Measurements from ENCODE around the gene CHAF1B. TPM values are rescaled to one million over a fixed set of nuclear protein-coding genes. Genes with fewer than 3 reads are reported as not detected.

CHAF1B gene
- total and polyA plus RNA-seq, 2 donors (not counting 3 experiments of a cell fraction or from before 2014, with no cell fraction given), result 7.0 to 13.0 TPM

DNA sequence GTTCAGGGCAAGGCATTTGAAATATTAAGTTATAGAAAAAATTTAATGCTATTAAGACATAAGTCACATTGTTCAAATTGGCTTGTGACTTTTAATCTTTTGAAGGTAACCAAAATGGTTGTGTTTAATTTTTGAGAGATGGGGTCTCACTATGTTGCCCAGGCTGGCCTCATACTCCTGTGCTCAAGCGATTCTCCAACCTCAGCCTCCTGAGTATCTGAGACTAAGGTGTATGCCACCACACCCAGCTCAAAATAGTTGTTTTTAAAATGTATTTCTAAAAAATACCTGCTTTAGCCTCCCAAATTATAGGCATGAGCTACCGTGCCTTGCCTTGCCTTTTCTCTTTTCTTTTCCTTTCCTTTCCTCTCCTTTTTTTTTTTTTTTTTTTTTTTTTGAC, 26.0 kb upstream of the CHAF1B start:
- Histone ChIP-seq H3K27ac (ENCODE audit: insufficient read depth, low read depth, low read length) (no peak overlapping the region), H3K4me3 (replicated peaks in 1 of 3; ENCODE audit: insufficient read depth in 1 of 3, low read depth in 1 of 3, low read length in 3 of 3) (no peak overlapping the region), H3K4me2 (ENCODE audit: insufficient read depth, low read length) (no peak overlapping the region), H3K79me2 (ENCODE audit: control insufficient read depth, insufficient read depth, low read length) (no peaks in the 10 kb centered on the region), H3K9ac (replicated peaks; ENCODE audit: extremely low read depth, insufficient read depth, low read length) (no peak overlapping the region), H3K27me3 (ENCODE audit: control insufficient read depth in 2 of 2, insufficient read depth in 2 of 2, low read length in 2 of 2) (no peaks in the 10 kb centered on the region), H2AFZ (ENCODE audit: low read depth, low read length) (no peak overlapping the region), H3K36me3 (ENCODE audit: control insufficient read depth in 2 of 2, extremely low read depth in 1 of 2, insufficient read depth in 2 of 2, low read length in 2 of 2) (peaks cover 23 to 31% of the 10 kb centered on the region in 2 experiments), H3K4me1 (ENCODE audit: control insufficient read depth, extremely low read depth, insufficient read depth, low read length) (no peaks in the 10 kb centered on the region), H3K9me1 (replicated peaks; ENCODE audit: control insufficient read depth, extremely low read depth, insufficient read depth, low read length) (no peaks in the 10 kb centered on the region), H3K9me3 (replicated peaks; ENCODE audit: control insufficient read depth, insufficient read depth, low read length) (no peaks in the 10 kb centered on the region), H4K20me1 (replicated peaks; ENCODE audit: control insufficient read depth, extremely low read depth, insufficient read depth, low read length) (no peaks in the 10 kb centered on the region)
- ChIA-PET POLR2A (interaction anchor here (0.7 kb wide), 1 partner anchor 39 kb away, joined by 5 read pairs; the partner anchor contains the start of gene MORC3), CTCF (interaction anchor here (1.0 kb wide), 1 partner anchor 10 kb away, joined by 3 read pairs; no protein-coding TSS in a partner anchor)
- dilution Hi-C loops (cut with MboI; ENCODE audit: extremely low pct_ligation_motif_present, low sequenced_read_pairs), result no loop called here
- TF ChIP-seq FOS (IDR thresholded peaks at IDR 0.05; ENCODE audit: borderline replicate concordance, insufficient read depth, low read length), result no peak
- TF ChIP-seq, protein P1, sequence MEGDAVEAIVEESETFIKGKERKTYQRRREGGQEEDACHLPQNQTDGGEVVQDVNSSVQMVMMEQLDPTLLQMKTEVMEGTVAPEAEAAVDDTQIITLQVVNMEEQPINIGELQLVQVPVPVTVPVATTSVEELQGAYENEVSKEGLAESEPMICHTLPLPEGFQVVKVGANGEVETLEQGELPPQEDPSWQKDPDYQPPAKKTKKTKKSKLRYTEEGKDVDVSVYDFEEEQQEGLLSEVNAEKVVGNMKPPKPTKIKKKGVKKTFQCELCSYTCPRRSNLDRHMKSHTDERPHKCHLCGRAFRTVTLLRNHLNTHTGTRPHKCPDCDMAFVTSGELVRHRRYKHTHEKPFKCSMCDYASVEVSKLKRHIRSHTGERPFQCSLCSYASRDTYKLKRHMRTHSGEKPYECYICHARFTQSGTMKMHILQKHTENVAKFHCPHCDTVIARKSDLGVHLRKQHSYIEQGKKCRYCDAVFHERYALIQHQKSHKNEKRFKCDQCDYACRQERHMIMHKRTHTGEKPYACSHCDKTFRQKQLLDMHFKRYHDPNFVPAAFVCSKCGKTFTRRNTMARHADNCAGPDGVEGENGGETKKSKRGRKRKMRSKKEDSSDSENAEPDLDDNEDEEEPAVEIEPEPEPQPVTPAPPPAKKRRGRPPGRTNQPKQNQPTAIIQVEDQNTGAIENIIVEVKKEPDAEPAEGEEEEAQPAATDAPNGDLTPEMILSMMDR (IDR thresholded peaks at IDR 0.05; ENCODE audit: extremely low read depth in 1 of 2, insufficient read depth in 1 of 2, low read depth in 1 of 2, low read length in 2 of 2), result no peak
- no peak for TF ChIP-seq POLR2A (IDR thresholded peaks at IDR 0.05; ENCODE audit: low read depth, low read length)
- TF ChIP-seq JUN (IDR thresholded peaks at IDR 0.05; ENCODE audit: borderline replicate concordance, insufficient read depth, insufficient read length, low read depth), result no peak
- TF ChIP-seq POLR2AphosphoS5 (IDR thresholded peaks at IDR 0.05; ENCODE audit: insufficient read depth, low read depth, low read length), result no peak
- TF ChIP-seq, protein P2, sequence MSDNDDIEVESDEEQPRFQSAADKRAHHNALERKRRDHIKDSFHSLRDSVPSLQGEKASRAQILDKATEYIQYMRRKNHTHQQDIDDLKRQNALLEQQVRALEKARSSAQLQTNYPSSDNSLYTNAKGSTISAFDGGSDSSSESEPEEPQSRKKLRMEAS (IDR thresholded peaks at IDR 0.05; ENCODE audit: insufficient read depth, insufficient read length), result no peak
- no peak for TF ChIP-seq EZH2 (IDR thresholded peaks at IDR 0.05; ENCODE audit: borderline replicate concordance, low read depth, low read length, severe bottlenecking)
- no peak for TF ChIP-seq MYC (IDR thresholded peaks at IDR 0.05; ENCODE audit: low read depth, low read length)
- TF ChIP-seq GATA2 (IDR thresholded peaks at IDR 0.05; ENCODE audit: insufficient read depth, insufficient read length, low read depth, low read length), result no peak
- BruUV-seq (replicated peaks), result no TSS peak
- DNase-seq (ENCODE audit: low read depth, low spot score) (no peak), FAIRE-seq (no peak)
- intact Hi-C loops (cut with micrococcal nuclease), result no loop called here
